ENCODE measurements around the gene MAP2K7.

MAP2K7 gene

GRCh38 chr19:7926727-7927604 is 23.3 kb downstream of the MAP2K7 start (continued):
- TF ChIP-seq, protein P1, sequence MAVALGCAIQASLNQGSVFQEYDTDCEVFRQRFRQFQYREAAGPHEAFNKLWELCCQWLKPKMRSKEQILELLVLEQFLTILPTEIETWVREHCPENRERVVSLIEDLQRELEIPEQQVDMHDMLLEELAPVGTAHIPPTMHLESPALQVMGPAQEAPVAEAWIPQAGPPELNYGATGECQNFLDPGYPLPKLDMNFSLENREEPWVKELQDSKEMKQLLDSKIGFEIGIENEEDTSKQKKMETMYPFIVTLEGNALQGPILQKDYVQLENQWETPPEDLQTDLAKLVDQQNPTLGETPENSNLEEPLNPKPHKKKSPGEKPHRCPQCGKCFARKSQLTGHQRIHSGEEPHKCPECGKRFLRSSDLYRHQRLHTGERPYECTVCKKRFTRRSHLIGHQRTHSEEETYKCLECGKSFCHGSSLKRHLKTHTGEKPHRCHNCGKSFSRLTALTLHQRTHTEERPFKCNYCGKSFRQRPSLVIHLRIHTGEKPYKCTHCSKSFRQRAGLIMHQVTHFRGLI (tag by site-specific recombination; IDR thresholded peaks at IDR 0.05): no peak
- peak; percentile 85 for TF ChIP-seq ZBTB6 (tag by site-specific recombination; IDR thresholded peaks at IDR 0.05)
- no peak for TF ChIP-seq ZNF707 (tag by site-specific recombination; IDR thresholded peaks at IDR 0.05)
- no peak for TF ChIP-seq ZNF146 (tag by site-specific recombination; IDR thresholded peaks at IDR 0.05)
- TF ChIP-seq ZNF768 (tag by site-specific recombination; IDR thresholded peaks at IDR 0.05): no peak
- no peak for TF ChIP-seq ZBTB7A (tag by site-specific recombination; IDR thresholded peaks at IDR 0.05; ENCODE audit: low read depth)
- no peak for TF ChIP-seq KLF9 (tag by site-specific recombination; IDR thresholded peaks at IDR 0.05; ENCODE audit: low read depth)
- TF ChIP-seq SETDB1 (IDR thresholded peaks at IDR 0.05; ENCODE audit: insufficient read length, low read length): no peak
- TF ChIP-seq ZNF223 (tag by site-specific recombination; IDR thresholded peaks at IDR 0.05): peak; percentile 84; the same call in 1 of the 2 replicates
- no peak for TF ChIP-seq PRDM4 (tag by site-specific recombination; IDR thresholded peaks at IDR 0.05)
- TF ChIP-seq GFI1B (tag by site-specific recombination; IDR thresholded peaks at IDR 0.05): no peak
- no peak for TF ChIP-seq ZNF571 (tag by site-specific recombination; IDR thresholded peaks at IDR 0.05)
- TF ChIP-seq ZBTB48 (tag by site-specific recombination; IDR thresholded peaks at IDR 0.05): no peak
- TF ChIP-seq ZFHX2 (tag by site-specific recombination; conservative IDR thresholded peaks at IDR 0.05): no peak
- TF ChIP-seq ZNF121 (tag by site-specific recombination; IDR thresholded peaks at IDR 0.05): no peak
- no peak for TF ChIP-seq ZNF561 (tag by site-specific recombination; IDR thresholded peaks at IDR 0.05; ENCODE audit: borderline replicate concordance)
- no peak for TF ChIP-seq ZNF133 (tag by site-specific recombination; IDR thresholded peaks at IDR 0.05)
- peak; percentile 80 for TF ChIP-seq SCRT2 (tag by site-specific recombination; IDR thresholded peaks at IDR 0.05)
- no peak for TF ChIP-seq ZFP69B (tag by site-specific recombination; IDR thresholded peaks at IDR 0.05)
- no peak for TF ChIP-seq ZNF544 (tag by site-specific recombination; IDR thresholded peaks at IDR 0.05)
- TF ChIP-seq ZNF155 (tag by site-specific recombination; IDR thresholded peaks at IDR 0.05): no peak
- TF ChIP-seq, protein P2, sequence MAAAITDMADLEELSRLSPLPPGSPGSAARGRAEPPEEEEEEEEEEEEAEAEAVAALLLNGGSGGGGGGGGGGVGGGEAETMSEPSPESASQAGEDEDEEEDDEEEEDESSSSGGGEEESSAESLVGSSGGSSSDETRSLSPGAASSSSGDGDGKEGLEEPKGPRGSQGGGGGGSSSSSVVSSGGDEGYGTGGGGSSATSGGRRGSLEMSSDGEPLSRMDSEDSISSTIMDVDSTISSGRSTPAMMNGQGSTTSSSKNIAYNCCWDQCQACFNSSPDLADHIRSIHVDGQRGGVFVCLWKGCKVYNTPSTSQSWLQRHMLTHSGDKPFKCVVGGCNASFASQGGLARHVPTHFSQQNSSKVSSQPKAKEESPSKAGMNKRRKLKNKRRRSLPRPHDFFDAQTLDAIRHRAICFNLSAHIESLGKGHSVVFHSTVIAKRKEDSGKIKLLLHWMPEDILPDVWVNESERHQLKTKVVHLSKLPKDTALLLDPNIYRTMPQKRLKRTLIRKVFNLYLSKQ (tag by site-specific recombination; IDR thresholded peaks at IDR 0.05; ENCODE audit: borderline replicate concordance): no peak
- TF ChIP-seq PRDM1 (tag by site-specific recombination; IDR thresholded peaks at IDR 0.05): no peak
- TF ChIP-seq HOXC10 (CRISPR knock-in tag; IDR thresholded peaks at IDR 0.05): no peak
- TF ChIP-seq HIC1 (tag by site-specific recombination; IDR thresholded peaks at IDR 0.05): 0 out of 2 replicates have a peak, but pooled peaks have one; percentile 21
- no peak for TF ChIP-seq ZNF362 (tag by site-specific recombination; IDR thresholded peaks at IDR 0.05)
- TF ChIP-seq GLIS2 (tag by site-specific recombination; IDR thresholded peaks at IDR 0.05): no peak; the same call in 1 of the 2 replicates
- no peak for TF ChIP-seq ZNF623 (tag by site-specific recombination; IDR thresholded peaks at IDR 0.05)
- peak; percentile 80 for TF ChIP-seq ZIC2 (tag by site-specific recombination; IDR thresholded peaks at IDR 0.05)
- no peak for TF ChIP-seq MEIS1 (CRISPR knock-in tag; IDR thresholded peaks at IDR 0.05; ENCODE audit: borderline replicate concordance)
- no peak for TF ChIP-seq ZNF10 (tag by site-specific recombination; IDR thresholded peaks at IDR 0.05)
- peak; percentile 88 for TF ChIP-seq ZNF600 (tag by site-specific recombination; IDR thresholded peaks at IDR 0.05)

Data from HEK293 (cell line).